NB4 (cell line): ENCODE data around the gene IFNLR1.

ENCODE experiments used
- CTCF ChIP-seq: IDR thresholded peaks from one replicate; pipeline ENCODE4 v1.5.1; 2012; ENCODE audit warnings: low read depth, low read length
- MAX ChIP-seq: IDR thresholded peaks from 2 replicates; pipeline ENCODE4 v1.6.1; 2011; ENCODE audit warnings: low read depth, low read length
- MYC ChIP-seq: IDR thresholded peaks from 2 replicates; pipeline ENCODE4 v1.6.1; 2011; ENCODE audit warnings: low read depth, low read length
- POLR2A ChIP-seq: IDR thresholded peaks from 2 replicates; pipeline ENCODE4 v1.6.1; 2011; ENCODE audit warnings: mild to moderate bottlenecking; ENCODE audit not compliant: insufficient read length; ENCODE audit errors: extremely low read depth

- TF ChIP-seq CTCF, result no peak
- TF ChIP-seq MAX, result no peak
- TF ChIP-seq POLR2A, result no peak
- no peak for TF ChIP-seq MYC
Observed at GRCh38 chr1:24127801-24128363, 59.2 kb downstream of the IFNLR1 start.
